HFF-Myc (cell line): ENCODE measurements around the gene GNAI2.
A peak's percentile ranks its signal among the peaks of the same experiment; 100 is the strongest.

Source experiments
- DNase-seq: peaks from one replicate; pipeline ENCODE4 v3.0.0-alpha.2; 2011; ENCODE audit warnings: low read depth; ENCODE audit errors: extremely low read depth
- H3K4me3 ChIP-seq: replicated peaks from 2 replicates; pipeline ENCODE4 v1.5.1; 2011; ENCODE audit warnings: low read depth, mild to moderate bottlenecking, control low read depth, low read length
- CTCF ChIP-seq: IDR thresholded peaks from 2 replicates; pipeline ENCODE4 v1.5.1; 2012; ENCODE audit warnings: mild to moderate bottlenecking, low read depth, low read length, control low read depth; ENCODE audit errors: missing control alignments

GNAI2 gene

GRCh38 chr3:50298836-50299637 lies 63.0 kb downstream of the GNAI2 start, which contains the start of the genes HYAL3 and NAA80:
HYAL3 (minus strand) TSS chr3:50299405; CDS start chr3:50295602, 3,803 bp downstream.
NAA80 (minus strand) TSS chr3:50299405; CDS start chr3:50297463, 1,942 bp downstream.
- peak within 1 kb of the TSS; percentile 76 for H3K4me3 ChIP-seq
- DNase-seq, result peak; percentile 98
- TF ChIP-seq CTCF, result no peak

GRCh38 chr3:50299638-50299928 lies 63.6 kb downstream of the GNAI2 start:
- no peak for TF ChIP-seq CTCF
- DNase-seq, result no peak
- H3K4me3 ChIP-seq, result peak overlapping the region; percentile 38

GRCh38 chr3:50299929-50300680 lies 64.1 kb downstream of the GNAI2 start:
- TF ChIP-seq CTCF, result no peak
- peak overlapping the region; percentile 38 for H3K4me3 ChIP-seq
- no peak for DNase-seq

DNA sequence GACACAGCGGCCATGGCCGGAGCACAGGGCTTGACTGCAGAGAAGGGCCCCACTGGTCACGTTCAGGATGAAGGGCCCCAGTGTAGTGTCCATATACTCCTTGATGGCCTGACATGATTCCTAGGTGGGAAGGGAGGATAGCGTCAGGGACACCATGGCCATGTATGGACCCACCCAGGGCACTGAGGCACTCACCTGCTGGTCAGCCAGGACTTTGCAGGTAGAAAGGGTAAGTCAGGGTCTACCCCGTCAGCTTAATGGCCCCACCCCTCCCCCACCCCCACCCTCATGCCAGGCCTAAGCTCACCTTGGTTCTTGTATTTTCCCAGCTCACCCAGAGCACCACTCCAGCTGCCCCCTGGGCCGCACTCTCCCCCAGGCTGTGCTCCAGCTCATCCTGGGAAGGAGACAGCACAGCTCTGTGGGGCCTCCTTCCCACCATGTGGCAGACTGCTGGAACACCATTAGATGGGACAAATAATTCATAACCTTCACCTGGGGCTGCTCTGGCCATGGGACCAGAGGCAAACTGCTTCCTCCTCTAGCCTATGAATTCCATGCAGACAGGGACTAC lies 64.8 kb downstream of the GNAI2 start:
- no peak for TF ChIP-seq CTCF
- H3K4me3 ChIP-seq, result no peak overlapping the region

DNA sequence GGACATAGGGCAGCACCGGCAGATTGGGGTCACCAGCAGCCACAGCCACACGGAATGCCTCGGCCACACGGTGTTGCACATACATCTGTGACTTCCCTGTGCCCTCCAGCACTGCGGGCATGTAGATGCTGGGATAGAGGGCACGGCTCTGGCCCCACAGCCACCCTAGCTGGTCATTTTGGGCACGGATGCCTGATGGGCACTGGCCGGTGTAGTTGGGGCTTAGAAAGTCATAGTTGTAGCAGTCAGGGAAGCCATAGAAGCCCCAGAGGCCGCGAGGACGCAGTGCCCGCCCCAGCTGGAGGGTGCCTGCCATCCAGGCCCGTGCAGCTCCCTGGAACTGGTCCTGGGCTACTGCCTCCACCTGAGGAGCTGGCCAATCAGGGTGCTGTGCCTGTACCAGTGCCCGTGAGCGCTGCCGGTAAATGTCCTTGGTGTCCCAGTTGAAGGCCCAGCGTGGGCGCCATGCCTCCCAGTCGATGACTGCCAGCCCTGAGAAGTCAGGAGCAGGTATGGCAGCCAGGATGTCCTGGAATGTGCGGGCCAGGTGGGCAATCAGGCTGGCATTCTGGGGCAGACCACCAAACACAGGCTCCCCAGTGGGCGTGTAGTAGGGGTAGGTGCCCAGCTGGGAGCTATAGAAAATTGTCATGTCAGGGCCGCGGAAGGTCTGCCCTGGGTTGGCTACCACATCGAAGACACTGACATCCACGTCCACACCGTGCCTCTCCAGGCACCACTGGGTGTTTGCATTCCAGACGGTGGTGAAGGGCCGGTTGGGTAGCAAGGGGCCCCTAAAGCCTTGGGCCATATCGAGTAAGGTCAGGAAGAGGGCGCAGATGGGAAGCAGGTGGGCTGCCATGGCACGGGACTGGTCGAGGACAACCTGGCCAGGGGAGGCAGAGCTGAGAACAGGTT lies 66.3 kb downstream of the GNAI2 start:
- TF ChIP-seq CTCF, result no peak
- no peak for DNase-seq
- no peak overlapping the region for H3K4me3 ChIP-seq

More for the DNA sequence above, 64.8 kb downstream of the GNAI2 start:
- no peak for DNase-seq
